Kidney glomerular epithelial cell (primary cell): Measurements from ENCODE around the gene AHCYL1.
A peak's percentile ranks its signal among the peaks of the same experiment; 100 is the strongest.

Experiments used
- DNase-seq: peaks from one replicate; lab custom pipeline; 2025; lab: John Stamatoyannopoulos, UW

Gene AHCYL1

GRCh38 chr1:109976762-109977161 is 7.8 kb upstream of the AHCYL1 start:
- DNase-seq = no peak

GRCh38 chr1:109977225-109977624 is 7.3 kb upstream of the AHCYL1 start:
- no peak for DNase-seq

GRCh38 chr1:109977657-109978378 is 6.7 kb upstream of the AHCYL1 start:
- no peak for DNase-seq

GRCh38 chr1:109978761-109979488 is 5.6 kb upstream of the AHCYL1 start:
- DNase-seq = no peak

GRCh38 chr1:109979489-109980091 is 5.0 kb upstream of the AHCYL1 start:
- peak; percentile 45 for DNase-seq

GRCh38 chr1:109980324-109981003 is 4.1 kb upstream of the AHCYL1 start:
- peak; percentile 45 for DNase-seq

GRCh38 chr1:109981004-109981335 is 3.6 kb upstream of the AHCYL1 start:
- DNase-seq = no peak

- DNase-seq = no peak
Measured at GRCh38 chr1:109983380-109984189, 980 bp upstream of the AHCYL1 start.

GRCh38 chr1:109984190-109984455 is 442 bp upstream of the AHCYL1 start:
- no peak for DNase-seq

GRCh38 chr1:109985247-109986053 is 885 bp downstream of the AHCYL1 start:
- no peak for DNase-seq

- DNase-seq = no peak
Measured at GRCh38 chr1:109986054-109986444, 1.5 kb downstream of the AHCYL1 start.

GRCh38 chr1:109988349-109988914 is 3.9 kb downstream of the AHCYL1 start:
- DNase-seq = no peak

GRCh38 chr1:109989506-109990301 is 5.1 kb downstream of the AHCYL1 start:
- DNase-seq = no peak

- no peak for DNase-seq
Measured at GRCh38 chr1:109990302-109990653, 5.7 kb downstream of the AHCYL1 start.

- no peak for DNase-seq
Measured at GRCh38 chr1:109991400-109991925, 6.9 kb downstream of the AHCYL1 start.

GRCh38 chr1:109993885-109994284 is 9.3 kb downstream of the AHCYL1 start:
- DNase-seq = no peak

- no peak for DNase-seq
Measured at GRCh38 chr1:109994654-109995053, 10.1 kb downstream of the AHCYL1 start.

- DNase-seq = no peak
Measured at GRCh38 chr1:109995536-109995935, 11.0 kb downstream of the AHCYL1 start.

GRCh38 chr1:109996476-109996875 is 11.9 kb downstream of the AHCYL1 start:
- DNase-seq = no peak
